ENCODE data around the gene NPAS4.

DNA sequence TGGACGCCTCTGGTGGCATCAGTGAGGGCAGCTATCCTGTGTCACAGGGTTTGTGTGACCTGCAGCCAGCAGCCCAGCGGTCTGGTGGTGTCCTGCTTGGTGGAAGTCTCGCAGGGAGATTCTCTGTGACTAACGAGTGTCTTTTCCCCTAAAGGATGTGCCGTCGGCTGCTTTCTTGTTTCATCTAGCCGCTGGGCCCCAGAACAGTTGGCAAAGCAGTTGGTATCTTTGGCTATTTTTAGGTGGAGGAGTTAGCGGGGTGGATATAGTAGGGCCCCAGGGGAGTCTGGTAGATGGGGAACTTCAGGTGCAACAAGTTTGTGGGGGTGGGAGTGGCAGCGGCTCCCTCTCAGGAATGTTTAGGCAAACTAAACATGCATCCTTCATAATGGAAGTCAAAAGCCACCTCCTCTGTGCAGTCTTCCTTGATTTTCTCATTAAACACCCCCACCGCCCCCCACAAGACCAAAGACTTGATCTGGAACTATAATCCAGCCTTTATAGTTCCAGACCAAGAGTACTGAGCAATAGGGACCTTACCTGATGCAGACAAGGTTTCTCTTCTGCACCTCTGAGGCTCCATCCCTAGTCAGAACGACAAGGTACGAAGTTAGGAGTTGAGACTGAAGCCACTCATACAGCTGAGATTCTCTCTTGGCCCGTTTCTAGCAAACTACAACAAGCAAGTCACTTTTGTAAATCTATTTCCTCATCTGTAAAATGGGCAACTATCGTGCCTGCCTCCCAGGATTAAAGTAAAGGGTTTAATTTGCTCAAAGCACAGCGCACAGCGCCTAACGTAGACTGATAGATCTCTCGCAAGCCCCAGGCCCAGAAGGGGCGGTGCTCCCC lies 44.8 kb downstream of the NPAS4 start:
- TF ChIP-seq POLR2A (IDR thresholded peaks at IDR 0.05; ENCODE audit: low read length) (no peak), GATA1 (IDR thresholded peaks at IDR 0.05; ENCODE audit: low read depth, low read length) (no peak)
